Measurements from ENCODE around the gene TMEM120B.
A peak's percentile ranks its signal among the peaks of the same experiment; 100 is the strongest.

The TMEM120B gene

DNA sequence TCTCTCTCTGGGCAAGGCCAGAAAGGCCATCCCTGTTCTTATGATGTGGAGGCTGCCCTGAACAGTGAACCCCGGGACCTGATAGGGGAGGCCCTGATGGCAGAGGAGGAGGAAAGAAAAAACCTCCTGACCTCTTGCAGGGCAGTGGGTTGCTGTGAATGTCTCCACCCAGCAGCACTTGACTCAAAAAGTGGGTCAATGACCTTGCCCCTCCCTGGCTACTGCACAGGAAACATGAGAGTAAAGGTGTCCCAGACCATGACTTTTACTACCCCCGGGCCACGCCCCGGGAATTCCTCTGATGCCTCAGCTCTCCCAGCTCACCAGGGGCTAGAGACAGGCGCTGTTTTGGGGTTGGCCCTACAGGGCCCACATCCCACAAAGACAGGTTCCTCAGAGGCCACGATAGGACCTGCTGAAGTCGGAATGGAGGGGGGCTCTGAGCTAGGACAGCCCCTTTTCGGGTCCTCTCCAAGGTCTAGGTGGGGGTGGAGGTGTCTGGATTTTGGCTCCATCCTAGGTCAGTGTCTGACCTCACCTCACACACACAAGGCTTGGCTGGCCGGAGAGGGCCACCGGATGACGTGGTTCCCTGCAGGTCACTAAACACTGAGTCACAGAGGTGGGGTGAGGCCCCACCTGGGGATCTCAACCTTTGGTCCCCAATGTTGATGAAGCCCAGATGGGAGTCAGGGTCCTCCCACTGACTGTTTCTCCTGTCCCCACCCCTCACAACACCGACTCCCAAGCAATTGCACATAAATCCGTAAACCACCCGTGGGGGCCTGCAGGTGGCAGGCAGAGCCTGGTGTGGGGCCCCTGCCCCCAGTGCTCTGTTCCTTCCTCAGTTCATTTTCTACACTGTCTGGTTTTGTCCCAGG is 79.4 kb downstream of the TMEM120B start:
- H3K27ac Mint-ChIP-seq, result peak overlapping the region; percentile 79
- H3K4me1 Mint-ChIP-seq (ENCODE audit: low read depth), result peaks cover 61% of the 10 kb centered on the region
- H3K36me3 Mint-ChIP-seq (ENCODE audit: low read depth), result peaks cover 43% of the 10 kb centered on the region
- no peaks in the 10 kb centered on the region for H3K27me3 Mint-ChIP-seq (ENCODE audit: low read depth)
- H3K4me3 Mint-ChIP-seq, result peak overlapping the region; percentile 94
- no peak for DNase-seq (ENCODE audit: low spot score)
- H3K9me3 Mint-ChIP-seq, result no peaks in the 10 kb centered on the region

GRCh38 chr12:121792607-121793439 is 80.3 kb downstream of the TMEM120B start:
- peaks cover 58% of the 10 kb centered on the region for H3K4me1 Mint-ChIP-seq (ENCODE audit: low read depth)
- no peaks in the 10 kb centered on the region for H3K27me3 Mint-ChIP-seq (ENCODE audit: low read depth)
- DNase-seq (ENCODE audit: low spot score), result peak; percentile 65
- H3K27ac Mint-ChIP-seq, result peak overlapping the region; percentile 79
- peak overlapping the region; percentile 94 for H3K4me3 Mint-ChIP-seq
- no peaks in the 10 kb centered on the region for H3K9me3 Mint-ChIP-seq
- H3K36me3 Mint-ChIP-seq (ENCODE audit: low read depth), result peaks cover 40% of the 10 kb centered on the region

DNA sequence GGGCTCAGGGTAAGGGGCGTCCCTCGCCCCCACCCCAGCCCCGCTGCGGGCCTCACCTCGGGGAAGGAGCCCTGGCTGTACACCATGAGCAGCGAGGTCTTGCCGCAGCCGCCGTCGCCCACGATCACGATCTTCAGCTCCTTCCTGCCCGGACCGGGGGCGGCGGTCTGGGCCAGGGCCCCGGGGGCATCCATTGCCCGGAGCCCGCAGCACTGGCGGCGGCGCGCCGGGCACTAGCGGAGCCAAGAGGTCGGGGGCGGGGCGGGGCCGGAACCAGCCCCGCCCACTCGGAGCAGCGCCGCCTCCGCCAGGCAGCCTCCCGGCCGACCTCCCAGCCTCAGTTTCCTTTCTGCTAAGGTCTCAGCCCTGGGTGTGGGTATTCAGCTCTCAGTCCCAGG is 80.9 kb downstream of the TMEM120B start, which contains the start of gene RHOF:
RHOF (minus strand) TSS at position 249 of the 398 bp plus-strand sequence; CDS start at position 194, 55 bp downstream.
- no peak for DNase-seq (ENCODE audit: low spot score)
- peaks cover 55% of the 10 kb centered on the region for H3K4me1 Mint-ChIP-seq (ENCODE audit: low read depth)

DNA sequence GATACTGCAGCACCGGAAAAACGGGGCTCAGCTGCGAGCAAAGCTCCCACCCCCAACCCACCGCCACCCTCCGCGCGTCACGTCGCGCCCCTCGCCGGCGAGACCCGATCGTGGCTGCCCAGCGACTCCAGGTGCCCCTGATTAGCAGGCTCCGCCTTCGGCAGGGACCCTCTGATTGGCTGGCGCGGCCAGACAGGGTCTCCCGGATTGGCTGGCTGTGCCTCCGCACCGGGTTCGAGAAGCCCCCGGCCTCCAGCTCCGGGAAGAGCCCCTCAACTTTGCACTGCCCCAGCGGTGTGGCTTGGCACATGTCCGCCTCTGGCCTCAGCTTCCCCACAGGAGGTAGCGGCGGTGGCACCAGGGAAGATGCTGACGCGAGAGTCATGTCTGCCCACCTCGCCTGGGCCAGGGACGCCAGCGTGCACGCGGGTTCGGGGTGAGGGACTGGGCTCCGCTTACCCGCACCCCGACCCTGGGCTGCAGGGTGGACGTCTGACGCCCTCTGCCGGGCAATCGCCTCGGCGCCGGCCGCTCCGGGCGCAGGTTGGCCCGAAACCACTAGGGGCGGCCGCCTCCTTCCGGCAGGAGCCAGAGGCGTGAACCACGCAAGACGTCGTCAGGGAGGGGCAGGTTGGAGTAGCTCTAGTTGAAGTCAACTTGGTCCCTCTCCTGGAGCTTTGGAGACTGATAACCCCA is 81.4 kb downstream of the TMEM120B start:
- Mint-ChIP-seq H3K4me1 (ENCODE audit: low read depth) (peaks cover 54% of the 10 kb centered on the region), H3K36me3 (ENCODE audit: low read depth) (peaks cover 36% of the 10 kb centered on the region), H3K27ac (peak overlapping the region; percentile 95), H3K27me3 (ENCODE audit: low read depth) (no peaks in the 10 kb centered on the region), H3K9me3 (no peaks in the 10 kb centered on the region), H3K4me3 (peak overlapping the region; percentile 85)
- DNase-seq (ENCODE audit: low spot score), result peak; percentile 98

More for the DNA sequence above, 80.9 kb downstream of the TMEM120B start, which contains the start of gene RHOF:
- Mint-ChIP-seq H3K27ac (peak within 1 kb of the TSS; percentile 95), H3K9me3 (no peaks in the 10 kb centered on the region), H3K36me3 (ENCODE audit: low read depth) (peaks cover 36% of the 10 kb centered on the region), H3K4me3 (peak within 1 kb of the TSS; percentile 94), H3K27me3 (ENCODE audit: low read depth) (no peaks in the 10 kb centered on the region)

GRCh38 chr12:121794534-121795033 is 82.0 kb downstream of the TMEM120B start:
- H3K4me1 Mint-ChIP-seq (ENCODE audit: low read depth), result peaks cover 53% of the 10 kb centered on the region

GRCh38 chr12:121795034-121795968 is 82.7 kb downstream of the TMEM120B start:
- DNase-seq (ENCODE audit: low spot score), result peak; percentile 82
- Mint-ChIP-seq H3K27ac (peak overlapping the region; percentile 95), H3K36me3 (ENCODE audit: low read depth) (peaks cover 32% of the 10 kb centered on the region), H3K4me3 (peak overlapping the region; percentile 85), H3K4me1 (ENCODE audit: low read depth) (peaks cover 47% of the 10 kb centered on the region), H3K9me3 (no peaks in the 10 kb centered on the region), H3K27me3 (ENCODE audit: low read depth) (no peaks in the 10 kb centered on the region)

More at GRCh38 chr12:121794534-121795033, 82.0 kb downstream of the TMEM120B start:
- H3K4me3 Mint-ChIP-seq, result peak overlapping the region; percentile 85
- DNase-seq (ENCODE audit: low spot score), result no peak
- H3K9me3 Mint-ChIP-seq, result no peaks in the 10 kb centered on the region
- no peaks in the 10 kb centered on the region for H3K27me3 Mint-ChIP-seq (ENCODE audit: low read depth)
- H3K27ac Mint-ChIP-seq, result peak overlapping the region; percentile 95
- peaks cover 38% of the 10 kb centered on the region for H3K36me3 Mint-ChIP-seq (ENCODE audit: low read depth)

DNA sequence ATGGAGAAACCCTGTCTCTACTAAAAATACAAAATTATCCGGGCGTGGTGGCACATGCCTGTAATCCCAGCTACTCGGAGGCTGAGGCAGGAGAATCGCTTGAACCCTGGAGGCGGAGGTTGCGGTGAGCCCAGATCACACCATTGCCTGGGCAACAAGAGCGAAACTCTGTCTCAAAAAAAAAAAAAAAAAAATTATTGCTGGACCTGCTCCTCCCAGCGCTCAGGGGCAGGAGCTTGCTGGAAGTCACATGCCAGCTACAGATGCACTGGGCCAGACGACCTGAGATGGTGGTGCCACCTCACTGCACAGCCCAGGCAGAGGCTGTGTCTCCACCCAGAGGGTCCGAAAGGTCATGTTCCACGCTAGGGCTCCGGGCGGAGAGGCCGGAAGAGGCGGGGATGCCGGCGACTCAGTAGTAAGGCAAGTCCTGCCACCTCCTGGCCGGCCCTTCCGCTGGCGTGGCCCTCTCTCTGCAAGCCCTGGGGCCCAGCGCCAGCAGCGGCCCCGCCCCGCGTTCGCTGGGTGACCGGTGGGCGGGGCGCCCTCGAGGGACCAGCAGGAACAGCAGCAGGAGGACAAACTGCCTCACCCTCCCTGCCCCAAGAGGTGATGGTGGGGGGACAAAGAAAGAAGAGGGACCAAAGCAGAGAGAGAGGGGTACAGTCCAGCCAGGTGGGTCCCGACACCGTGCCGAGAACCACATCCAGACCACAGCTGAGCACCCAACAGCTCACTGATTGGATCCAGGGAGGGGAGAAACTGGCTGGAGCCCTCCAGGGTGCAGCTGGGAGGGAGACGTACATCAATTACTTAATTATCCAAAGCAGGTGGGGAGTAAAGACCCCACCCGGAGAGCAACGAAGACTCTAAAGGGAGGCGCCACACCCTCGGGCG is 84.6 kb downstream of the TMEM120B start:
- peaks cover 34% of the 10 kb centered on the region for H3K4me1 Mint-ChIP-seq (ENCODE audit: low read depth)
- no peaks in the 10 kb centered on the region for H3K9me3 Mint-ChIP-seq
- peaks cover 27% of the 10 kb centered on the region for H3K36me3 Mint-ChIP-seq (ENCODE audit: low read depth)
- peak overlapping the region; percentile 50 for H3K4me3 Mint-ChIP-seq
- no peaks in the 10 kb centered on the region for H3K27me3 Mint-ChIP-seq (ENCODE audit: low read depth)
- H3K27ac Mint-ChIP-seq, result peak overlapping the region; percentile 36
- DNase-seq (ENCODE audit: low spot score), result no peak

DNA sequence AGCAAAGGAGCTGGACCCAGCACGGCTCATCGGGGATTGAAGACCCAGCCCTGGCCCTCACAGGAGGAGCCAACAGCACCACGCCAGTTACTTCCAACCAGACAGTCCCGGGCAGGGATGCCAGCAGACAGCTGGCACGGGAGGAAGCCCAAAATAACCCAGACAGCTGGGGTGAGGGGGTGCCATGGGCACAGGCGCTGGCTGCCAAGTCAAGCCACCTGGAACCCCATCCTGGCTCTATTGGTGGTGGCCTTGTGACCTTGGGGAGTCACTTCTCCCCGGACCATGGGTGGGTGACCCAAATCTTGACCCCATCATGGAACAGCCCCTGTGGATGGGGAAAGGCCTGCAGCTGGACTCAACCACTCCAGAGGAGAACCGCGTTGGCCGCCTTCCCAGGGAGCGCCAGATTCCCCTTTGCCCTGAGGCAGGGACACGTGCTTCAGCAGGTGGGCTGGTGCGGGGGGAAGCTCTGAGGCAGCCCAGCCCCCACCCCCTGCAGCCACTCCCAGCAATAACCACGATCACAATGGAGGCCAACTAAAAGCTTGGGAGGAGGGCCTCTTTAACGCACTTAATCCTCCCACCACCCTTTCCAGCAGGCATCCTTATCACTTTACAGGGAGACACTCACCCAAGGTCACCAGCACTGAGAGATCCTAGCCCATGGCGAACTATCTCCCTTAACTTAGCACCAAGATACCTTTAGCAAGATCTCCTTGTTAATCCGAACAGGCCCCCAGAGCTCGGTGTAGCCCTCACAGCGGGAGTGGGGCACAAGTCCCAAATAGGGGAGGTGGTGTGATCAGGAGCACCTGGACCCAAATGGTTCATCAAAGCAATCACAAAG is 85.6 kb downstream of the TMEM120B start:
- H3K4me3 Mint-ChIP-seq, result peak overlapping the region; percentile 88
- peak overlapping the region; percentile 60 for H3K27ac Mint-ChIP-seq
- peaks cover 36% of the 10 kb centered on the region for H3K4me1 Mint-ChIP-seq (ENCODE audit: low read depth)
- H3K9me3 Mint-ChIP-seq, result no peaks in the 10 kb centered on the region
- no peaks in the 10 kb centered on the region for H3K27me3 Mint-ChIP-seq (ENCODE audit: low read depth)
- H3K36me3 Mint-ChIP-seq (ENCODE audit: low read depth), result peaks cover 29% of the 10 kb centered on the region
- no peak for DNase-seq (ENCODE audit: low spot score)

GRCh38 chr12:121798787-121799155 is 86.2 kb downstream of the TMEM120B start:
- DNase-seq (ENCODE audit: low spot score), result no peak
- no peaks in the 10 kb centered on the region for H3K9me3 Mint-ChIP-seq

DNA sequence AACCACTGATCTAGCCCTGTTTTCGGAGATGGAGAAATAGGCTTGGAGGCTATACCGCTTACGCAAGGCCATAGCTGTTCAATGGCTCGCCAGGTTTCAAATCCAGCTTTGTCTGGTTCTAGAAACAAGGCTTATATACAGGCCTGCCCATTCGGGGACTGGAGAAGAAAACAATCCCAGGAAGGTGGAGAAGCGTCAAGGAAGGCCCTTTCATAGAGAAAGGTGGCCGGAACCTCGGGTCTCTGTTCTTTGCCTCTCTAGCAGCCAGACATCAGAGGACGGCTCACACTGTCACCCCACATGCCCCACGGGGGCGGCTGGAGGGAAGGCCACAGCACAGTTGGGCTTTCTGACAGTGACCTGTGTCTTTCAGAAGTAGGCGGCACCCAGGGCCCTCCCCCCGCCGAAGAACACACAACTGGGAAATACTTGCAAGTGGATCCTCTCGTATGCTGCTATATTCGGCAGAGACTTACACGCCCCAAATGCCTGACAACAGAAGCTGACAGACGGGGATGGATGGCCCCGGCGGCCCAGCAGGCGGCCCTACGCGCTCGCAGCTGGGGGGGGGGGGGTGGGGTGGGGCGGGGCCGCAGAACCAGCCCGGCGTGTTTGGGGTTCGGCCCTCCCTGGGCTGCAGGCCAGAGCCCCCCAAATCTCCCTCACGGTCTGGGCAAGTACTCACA is 86.7 kb downstream of the TMEM120B start:
- H3K4me1 Mint-ChIP-seq (ENCODE audit: low read depth), result peaks cover 35% of the 10 kb centered on the region
- H3K36me3 Mint-ChIP-seq (ENCODE audit: low read depth), result peaks cover 29% of the 10 kb centered on the region
- H3K9me3 Mint-ChIP-seq, result no peaks in the 10 kb centered on the region
- H3K27me3 Mint-ChIP-seq (ENCODE audit: low read depth), result no peaks in the 10 kb centered on the region
- peak overlapping the region; percentile 88 for H3K4me3 Mint-ChIP-seq
- peak; percentile 75 for DNase-seq (ENCODE audit: low spot score)
- H3K27ac Mint-ChIP-seq, result peak overlapping the region; percentile 93

More at GRCh38 chr12:121798787-121799155, 86.2 kb downstream of the TMEM120B start:
- Mint-ChIP-seq H3K4me3 (peak overlapping the region; percentile 88), H3K36me3 (ENCODE audit: low read depth) (peaks cover 29% of the 10 kb centered on the region), H3K27ac (peak overlapping the region; percentile 84), H3K4me1 (ENCODE audit: low read depth) (peaks cover 36% of the 10 kb centered on the region), H3K27me3 (ENCODE audit: low read depth) (no peaks in the 10 kb centered on the region)
